ENCODE results near the gene TP53I13. TPM values are rescaled to one million over a fixed set of nuclear protein-coding genes. Genes with fewer than 3 reads are reported as not detected.

The TP53I13 gene
- total RNA-seq, 6 experiments from 2014 or later: 16.8 to 52.4 (median 38.4) TPM

- WGBS (ENCODE audit: insufficient coverage, low coverage, low lambda C conversion rate, missing lambda C conversion rate): 33% methylated on average over 3 of the region's 17 CpGs
- Histone ChIP-seq H3K36me3 (peaks cover 0 to 18% (median 0%) of the 10 kb centered on the region in 4 donors), H3K9me3 (no peaks in the 10 kb centered on the region), H3K27me3 (no peaks in the 10 kb centered on the region), H3K4me3 (no peak overlapping the region), H3K27ac (peak overlapping the region in 1 of 3 donors; percentile 63), H3K4me1 (peaks cover 0 to 36% (median 15%) of the 10 kb centered on the region in 4 donors)
- intact Hi-C loops (cut with DNase I): no loop called here
- peak; percentile 86 to 92 (median 92) for DNase-seq
- TF ChIP-seq POLR2A (IDR thresholded peaks at IDR 0.05) (peak; percentile 33), CTCF (IDR thresholded peaks at IDR 0.05) (peak in 3 of 4 donors; percentile 10 to 27 (median 22))
- ATAC-seq: peak; percentile 81 to 86 (median 84)
These were observed 6.4 kb downstream of the TP53I13 start for GRCh38 chr17:29574732-29575510.

- Histone ChIP-seq H3K27ac (no peak overlapping the region), H3K9me3 (no peaks in the 10 kb centered on the region)
- WGBS (ENCODE audit: insufficient coverage, low coverage, low lambda C conversion rate, missing lambda C conversion rate): 88% methylated on average over 5 of the region's 28 CpGs
These were observed 7.2 kb downstream of the TP53I13 start for GRCh38 chr17:29575511-29576213.

GRCh38 chr17:29576214-29577000 is 7.9 kb downstream of the TP53I13 start:
- ATAC-seq (no peak), DNase-seq (peak in 1 of 3 donors; percentile 11)
- Histone ChIP-seq H3K4me3 (no peak overlapping the region), H3K9me3 (no peaks in the 10 kb centered on the region), H3K36me3 (peaks cover 0 to 18% (median 0%) of the 10 kb centered on the region in 4 donors), H3K4me1 (peaks cover 0 to 36% (median 15%) of the 10 kb centered on the region in 4 donors), H3K27me3 (no peaks in the 10 kb centered on the region), H3K27ac (no peak overlapping the region)
- intact Hi-C loops (cut with DNase I): no loop called here
- 85% methylated on average over 4 of the region's 37 CpGs for WGBS (ENCODE audit: insufficient coverage, low coverage, low lambda C conversion rate, missing lambda C conversion rate)
- TF ChIP-seq POLR2A (IDR thresholded peaks at IDR 0.05): no peak
- no peak for TF ChIP-seq CTCF (IDR thresholded peaks at IDR 0.05)

More at GRCh38 chr17:29575511-29576213, 7.2 kb downstream of the TP53I13 start:
- peaks cover 0 to 36% (median 15%) of the 10 kb centered on the region in 4 donors for H3K4me1 ChIP-seq
- H3K4me3 ChIP-seq: no peak overlapping the region
- intact Hi-C loops (cut with DNase I): no loop called here
- DNase-seq (peak in 2 of 3 donors; percentile 21 to 52), ATAC-seq (no peak)
- no peak for TF ChIP-seq CTCF (IDR thresholded peaks at IDR 0.05)
- peaks cover 0 to 18% (median 0%) of the 10 kb centered on the region in 4 donors for H3K36me3 ChIP-seq
- no peaks in the 10 kb centered on the region for H3K27me3 ChIP-seq

- ATAC-seq (no peak), DNase-seq (peak in 1 of 3 donors; percentile 15)
- Histone ChIP-seq H3K27ac (no peak overlapping the region), H3K4me3 (no peak overlapping the region), H3K27me3 (no peaks in the 10 kb centered on the region), H3K36me3 (peaks cover 0 to 18% (median 0%) of the 10 kb centered on the region in 4 donors), H3K9me3 (no peaks in the 10 kb centered on the region), H3K4me1 (peaks cover 0 to 31% (median 13%) of the 10 kb centered on the region in 4 donors)
- 87% methylated on average over 6 of the region's 9 CpGs for WGBS (ENCODE audit: insufficient coverage, low coverage, low lambda C conversion rate, missing lambda C conversion rate)
- no peak for TF ChIP-seq CTCF (IDR thresholded peaks at IDR 0.05)
- TF ChIP-seq POLR2A (IDR thresholded peaks at IDR 0.05): no peak
- intact Hi-C loops (cut with DNase I): no loop called here
These were observed 8.5 kb downstream of the TP53I13 start for GRCh38 chr17:29577001-29577370.

Data from right lobe of liver (tissue), 6 donors.